HepG2 (cell line): ENCODE data around the gene KANSL1. TPM values are rescaled to one million over a fixed set of nuclear protein-coding genes. Genes with fewer than 3 reads are reported as not detected.

Experiments used
- NFKBIZ ChIP-seq: IDR thresholded peaks from 2 replicates; pipeline ENCODE4 v1.6.1; 2018; ENCODE audit warnings: missing genetic modification reagents, missing compliant biosample characterization
- SMARCE1 ChIP-seq: fragments of 450-650 bp; IDR thresholded peaks from 2 replicates; pipeline ENCODE4 v1.6.1; 2017; ENCODE audit warnings: borderline replicate concordance
- SUZ12 ChIP-seq: fragments of 150-350 bp; IDR thresholded peaks from 2 replicates; pipeline ENCODE4 v1.6.1; 2014; ENCODE audit warnings: low read depth, low read length
- ZKSCAN5 ChIP-seq: sonication (generic); formaldehyde crosslinking; IDR thresholded peaks from 2 replicates; pipeline ENCODE4 v1.5.1; 2020; ENCODE audit warnings: mild to moderate bottlenecking, missing genetic modification reagents
- ZNF644 ChIP-seq: IDR thresholded peaks from 2 replicates; pipeline ENCODE4 v1.6.1; 2016; ENCODE audit warnings: low read depth
- polyA plus RNA-seq, 8 experiments: library from polyadenylated mRNA; depleted of rRNA in 3 of 8; stranded (reverse) in 7 of 8; unstranded in 1 of 8; fragments of >200 nt; fragmentation: Illumina TruSeq in 4 of 8; extraction: Trizol in 4 of 8; gene quantifications; 2 replicates each; pipeline versions ENCODE4 v1.2.1 to v1.2.3, GENCODE V29; 2011 to 2016; ENCODE audit warnings: low read depth in 4 of 8, missing spikeins in 1 of 8, mixed read lengths in 1 of 8; ENCODE audit not compliant: insufficient read depth in 1 of 8
- total RNA-seq, 5 experiments: library from RNA; depleted of rRNA; stranded (reverse); fragments of >200 nt; fragmentation: Illumina TruSeq; extraction: Trizol; gene quantifications; 2 replicates each; pipeline ENCODE4 v1.2.3, GENCODE V29; 2016; ENCODE audit warnings: low read depth in 1 of 5
- TF ChIP-seq, protein P1 (sequence below), 2 experiments: IDR thresholded peaks; 2 replicates each; pipeline ENCODE4 v1.6.1; 2011 to 2012; ENCODE audit warnings: low read length in 2 of 2, borderline replicate concordance in 1 of 2, low read depth in 1 of 2, mild to moderate bottlenecking in 1 of 2, moderate library complexity in 1 of 2
- TF ChIP-seq, protein P2 (sequence below): sonication (generic); formaldehyde crosslinking; IDR thresholded peaks from one replicate; pipeline ENCODE4 v1.5.1; 2020; ENCODE audit warnings: mild to moderate bottlenecking, missing genetic modification reagents; ENCODE audit errors: not compliant biosample characterization

KANSL1 gene
- total and polyA plus RNA-seq, 2 of the 13 experiments (the other 11 are each of a cell fraction or from before 2014, with no cell fraction given): 24.0 to 59.6 TPM

DNA sequence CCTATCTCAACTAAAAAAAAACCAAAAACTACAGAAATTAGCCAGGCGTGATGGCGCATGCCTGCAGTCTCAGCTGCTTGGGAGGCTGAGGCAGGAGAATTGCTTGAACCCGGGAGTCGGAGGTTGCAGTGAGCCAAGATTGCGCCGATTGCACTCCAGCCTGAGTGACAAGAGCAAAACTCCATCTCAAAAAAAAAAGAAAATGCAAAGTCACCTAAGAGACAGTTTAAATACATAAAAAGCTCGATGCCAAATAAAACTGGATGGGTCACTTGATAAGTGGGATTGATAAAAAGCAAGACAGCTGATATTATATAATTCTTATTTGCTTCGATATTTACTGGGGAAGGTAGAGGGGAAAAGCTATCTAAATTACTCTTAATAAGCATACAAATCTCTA lies 15.8 kb upstream of the KANSL1 start (continued):
- TF ChIP-seq, protein P1, sequence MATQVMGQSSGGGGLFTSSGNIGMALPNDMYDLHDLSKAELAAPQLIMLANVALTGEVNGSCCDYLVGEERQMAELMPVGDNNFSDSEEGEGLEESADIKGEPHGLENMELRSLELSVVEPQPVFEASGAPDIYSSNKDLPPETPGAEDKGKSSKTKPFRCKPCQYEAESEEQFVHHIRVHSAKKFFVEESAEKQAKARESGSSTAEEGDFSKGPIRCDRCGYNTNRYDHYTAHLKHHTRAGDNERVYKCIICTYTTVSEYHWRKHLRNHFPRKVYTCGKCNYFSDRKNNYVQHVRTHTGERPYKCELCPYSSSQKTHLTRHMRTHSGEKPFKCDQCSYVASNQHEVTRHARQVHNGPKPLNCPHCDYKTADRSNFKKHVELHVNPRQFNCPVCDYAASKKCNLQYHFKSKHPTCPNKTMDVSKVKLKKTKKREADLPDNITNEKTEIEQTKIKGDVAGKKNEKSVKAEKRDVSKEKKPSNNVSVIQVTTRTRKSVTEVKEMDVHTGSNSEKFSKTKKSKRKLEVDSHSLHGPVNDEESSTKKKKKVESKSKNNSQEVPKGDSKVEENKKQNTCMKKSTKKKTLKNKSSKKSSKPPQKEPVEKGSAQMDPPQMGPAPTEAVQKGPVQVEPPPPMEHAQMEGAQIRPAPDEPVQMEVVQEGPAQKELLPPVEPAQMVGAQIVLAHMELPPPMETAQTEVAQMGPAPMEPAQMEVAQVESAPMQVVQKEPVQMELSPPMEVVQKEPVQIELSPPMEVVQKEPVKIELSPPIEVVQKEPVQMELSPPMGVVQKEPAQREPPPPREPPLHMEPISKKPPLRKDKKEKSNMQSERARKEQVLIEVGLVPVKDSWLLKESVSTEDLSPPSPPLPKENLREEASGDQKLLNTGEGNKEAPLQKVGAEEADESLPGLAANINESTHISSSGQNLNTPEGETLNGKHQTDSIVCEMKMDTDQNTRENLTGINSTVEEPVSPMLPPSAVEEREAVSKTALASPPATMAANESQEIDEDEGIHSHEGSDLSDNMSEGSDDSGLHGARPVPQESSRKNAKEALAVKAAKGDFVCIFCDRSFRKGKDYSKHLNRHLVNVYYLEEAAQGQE (IDR thresholded peaks at IDR 0.05; ENCODE audit: borderline replicate concordance in 1 of 2, low read depth in 1 of 2, low read length in 2 of 2): no peak
- TF ChIP-seq NFKBIZ: no peak
- no peak for TF ChIP-seq ZNF644 (CRISPR knock-in tag)
- no peak for TF ChIP-seq SUZ12
- TF ChIP-seq SMARCE1: no peak
- TF ChIP-seq, protein P2, sequence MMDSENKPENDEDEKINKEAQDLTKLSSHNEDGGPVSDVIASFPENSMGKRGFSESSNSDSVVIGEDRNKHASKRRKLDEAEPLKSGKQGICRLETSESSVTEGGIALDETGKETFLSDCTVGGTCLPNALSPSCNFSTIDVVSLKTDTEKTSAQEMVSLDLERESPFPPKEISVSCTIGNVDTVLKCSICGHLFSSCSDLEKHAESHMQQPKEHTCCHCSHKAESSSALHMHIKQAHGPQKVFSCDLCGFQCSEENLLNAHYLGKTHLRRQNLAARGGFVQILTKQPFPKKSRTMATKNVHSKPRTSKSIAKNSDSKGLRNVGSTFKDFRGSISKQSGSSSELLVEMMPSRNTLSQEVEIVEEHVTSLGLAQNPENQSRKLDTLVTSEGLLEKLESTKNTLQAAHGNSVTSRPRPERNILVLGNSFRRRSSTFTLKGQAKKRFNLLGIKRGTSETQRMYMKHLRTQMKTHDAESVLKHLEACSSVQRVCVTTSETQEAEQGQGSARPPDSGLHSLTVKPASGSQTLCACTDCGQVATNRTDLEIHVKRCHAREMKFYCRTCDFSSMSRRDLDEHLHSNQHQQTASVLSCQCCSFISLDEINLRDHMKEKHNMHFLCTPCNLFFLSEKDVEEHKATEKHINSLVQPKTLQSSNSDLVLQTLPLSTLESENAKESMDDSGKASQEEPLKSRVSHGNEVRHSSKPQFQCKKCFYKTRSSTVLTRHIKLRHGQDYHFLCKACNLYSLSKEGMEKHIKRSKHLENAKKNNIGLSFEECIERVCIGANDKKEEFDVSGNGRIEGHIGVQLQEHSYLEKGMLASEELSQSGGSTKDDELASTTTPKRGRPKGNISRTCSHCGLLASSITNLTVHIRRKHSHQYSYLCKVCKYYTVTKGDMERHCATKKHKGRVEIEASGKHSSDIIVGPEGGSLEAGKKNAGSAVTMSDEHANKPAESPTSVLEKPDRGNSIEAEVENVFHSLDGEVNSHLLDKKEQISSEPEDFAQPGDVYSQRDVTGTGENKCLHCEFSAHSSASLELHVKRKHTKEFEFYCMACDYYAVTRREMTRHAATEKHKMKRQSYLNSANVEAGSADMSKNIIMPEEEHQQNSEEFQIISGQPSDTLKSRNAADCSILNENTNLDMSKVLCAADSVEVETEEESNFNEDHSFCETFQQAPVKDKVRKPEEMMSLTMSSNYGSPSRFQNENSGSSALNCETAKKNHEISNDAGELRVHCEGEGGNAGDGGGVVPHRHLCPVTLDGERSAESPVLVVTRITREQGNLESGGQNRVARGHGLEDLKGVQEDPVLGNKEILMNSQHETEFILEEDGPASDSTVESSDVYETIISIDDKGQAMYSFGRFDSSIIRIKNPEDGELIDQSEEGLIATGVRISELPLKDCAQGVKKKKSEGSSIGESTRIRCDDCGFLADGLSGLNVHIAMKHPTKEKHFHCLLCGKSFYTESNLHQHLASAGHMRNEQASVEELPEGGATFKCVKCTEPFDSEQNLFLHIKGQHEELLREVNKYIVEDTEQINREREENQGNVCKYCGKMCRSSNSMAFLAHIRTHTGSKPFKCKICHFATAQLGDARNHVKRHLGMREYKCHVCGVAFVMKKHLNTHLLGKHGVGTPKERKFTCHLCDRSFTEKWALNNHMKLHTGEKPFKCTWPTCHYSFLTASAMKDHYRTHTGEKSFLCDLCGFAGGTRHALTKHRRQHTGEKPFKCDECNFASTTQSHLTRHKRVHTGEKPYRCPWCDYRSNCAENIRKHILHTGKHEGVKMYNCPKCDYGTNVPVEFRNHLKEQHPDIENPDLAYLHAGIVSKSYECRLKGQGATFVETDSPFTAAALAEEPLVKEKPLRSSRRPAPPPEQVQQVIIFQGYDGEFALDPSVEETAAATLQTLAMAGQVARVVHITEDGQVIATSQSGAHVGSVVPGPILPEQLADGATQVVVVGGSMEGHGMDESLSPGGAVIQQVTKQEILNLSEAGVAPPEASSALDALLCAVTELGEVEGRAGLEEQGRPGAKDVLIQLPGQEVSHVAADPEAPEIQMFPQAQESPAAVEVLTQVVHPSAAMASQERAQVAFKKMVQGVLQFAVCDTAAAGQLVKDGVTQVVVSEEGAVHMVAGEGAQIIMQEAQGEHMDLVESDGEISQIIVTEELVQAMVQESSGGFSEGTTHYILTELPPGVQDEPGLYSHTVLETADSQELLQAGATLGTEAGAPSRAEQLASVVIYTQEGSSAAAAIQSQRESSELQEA: no peak
- no peak for TF ChIP-seq ZKSCAN5 (CRISPR knock-in tag)
- TF ChIP-seq, all 625 proteins: peak for 0
